Measurements from ENCODE around the gene ANP32B. TPM values are rescaled to one million over a fixed set of nuclear protein-coding genes. Genes with fewer than 3 reads are reported as not detected.

Gene ANP32B
- total RNA-seq, 2 experiments from 2014 or later, result 295 to 296 TPM

- Mint-ChIP-seq H3K4me1 (peaks cover 32% of the 10 kb centered on the region), H3K27ac (peak overlapping the region; percentile 75), H3K4me3 (peak overlapping the region; percentile 12), H3K36me3 (peaks cover 33% of the 10 kb centered on the region), H3K9me3 (peaks cover 3% of the 10 kb centered on the region), H3K27me3 (no peaks in the 10 kb centered on the region)
- POLR2A ChIA-PET, result interaction anchor here (0.6 to 1.0 kb wide), 2 partner anchors 126 to 1775 kb away, joined by 3 read pairs; no protein-coding TSS in a partner anchor
- ATAC-seq (ENCODE audit: low read depth), result no peak
- no peak for DNase-seq
These were observed 66.3 kb downstream of the ANP32B start for GRCh38 chr9:98049288-98050072.

DNA sequence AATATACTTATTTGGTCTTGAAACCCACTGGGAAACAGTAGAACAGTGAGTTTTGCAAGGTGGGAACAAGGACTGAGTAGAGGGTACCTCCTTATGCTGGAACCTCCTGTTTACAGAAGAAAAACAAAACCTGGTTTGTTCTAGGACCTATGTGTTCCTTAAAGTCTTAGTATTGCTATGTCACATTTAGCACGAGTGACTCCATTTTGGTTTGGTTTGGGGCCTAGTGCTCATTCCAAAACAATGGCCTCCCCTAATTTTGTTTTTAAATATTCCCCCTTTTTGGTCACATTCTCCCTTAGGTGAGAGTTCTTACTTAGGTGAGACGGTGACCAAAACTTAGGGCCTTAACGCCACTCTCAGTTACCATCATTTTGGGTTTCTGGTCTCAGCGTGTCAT, 67.2 kb downstream of the ANP32B start:
- H3K4me3 Mint-ChIP-seq, result no peak overlapping the region
- POLR2A ChIA-PET, result no interaction called here
- no peaks in the 10 kb centered on the region for H3K27me3 Mint-ChIP-seq
- no peaks in the 10 kb centered on the region for H3K9me3 Mint-ChIP-seq
- H3K27ac Mint-ChIP-seq, result no peak overlapping the region
- H3K36me3 Mint-ChIP-seq, result peaks cover 30% of the 10 kb centered on the region
- H3K4me1 Mint-ChIP-seq, result peaks cover 25% of the 10 kb centered on the region
- ATAC-seq (ENCODE audit: low read depth) (no peak), DNase-seq (no peak)

GRCh38 chr9:98054376-98054951, 71.3 kb downstream of the ANP32B start:
- H3K36me3 Mint-ChIP-seq, result peaks cover 19% of the 10 kb centered on the region
- POLR2A ChIA-PET, result interaction anchor here (0.8 to 4.3 kb wide), 3 partner anchors 8 to 132 kb away, joined by 3 to 42 read pairs (median 3); partner anchors contain the start of gene TRMO
- no peak overlapping the region for H3K27ac Mint-ChIP-seq
- no peak overlapping the region for H3K4me3 Mint-ChIP-seq
- no peak for ATAC-seq (ENCODE audit: low read depth)
- DNase-seq, result no peak
- H3K9me3 Mint-ChIP-seq, result no peaks in the 10 kb centered on the region
- peaks cover 22% of the 10 kb centered on the region for H3K4me1 Mint-ChIP-seq
- H3K27me3 Mint-ChIP-seq, result no peaks in the 10 kb centered on the region

GRCh38 chr9:98056269-98057137, 73.4 kb downstream of the ANP32B start, which contains the start of gene NANS:
TSS of gene NANS (plus strand) at chr9:98056732. CDS start at chr9:98056809, 77 bp downstream.
- Mint-ChIP-seq H3K4me1 (peaks cover 20% of the 10 kb centered on the region), H3K27me3 (no peaks in the 10 kb centered on the region), H3K27ac (peak within 1 kb of the TSS; percentile 94), H3K36me3 (peaks cover 16% of the 10 kb centered on the region), H3K9me3 (no peaks in the 10 kb centered on the region), H3K4me3 (peak within 1 kb of the TSS; percentile 94)
- DNase-seq (peak; percentile 94), ATAC-seq (ENCODE audit: low read depth) (peak; percentile 94)
- POLR2A ChIA-PET, result interaction anchor here (0.6 to 4.3 kb wide), 17 partner anchors 10 to 423 kb away, joined by 3 to 42 read pairs (median 5); partner anchors contain the start of genes ANP32B, CORO2A, NCBP1 and TBC1D2

GRCh38 chr9:98057138-98057799, 74.1 kb downstream of the ANP32B start:
- DNase-seq (no peak), ATAC-seq (ENCODE audit: low read depth) (no peak)
- Mint-ChIP-seq H3K36me3 (peaks cover 12% of the 10 kb centered on the region), H3K27ac (peak overlapping the region; percentile 92), H3K9me3 (no peaks in the 10 kb centered on the region), H3K4me1 (peaks cover 15% of the 10 kb centered on the region), H3K4me3 (peak overlapping the region; percentile 94), H3K27me3 (no peaks in the 10 kb centered on the region)
- POLR2A ChIA-PET, result interaction anchor here (1.0 to 4.3 kb wide), 15 partner anchors 11 to 199 kb away, joined by 3 to 42 read pairs (median 9); partner anchors contain the start of genes ANP32B, CORO2A, TBC1D2 and TRIM14

GRCh38 chr9:98062161-98062560, 79.0 kb downstream of the ANP32B start:
- Mint-ChIP-seq H3K36me3 (peaks cover 21% of the 10 kb centered on the region), H3K9me3 (no peaks in the 10 kb centered on the region), H3K4me1 (peaks cover 18% of the 10 kb centered on the region), H3K4me3 (no peak overlapping the region), H3K27ac (no peak overlapping the region), H3K27me3 (no peaks in the 10 kb centered on the region)
- POLR2A ChIA-PET, result interaction anchor here (0.7 kb wide), 1 partner anchor 76 kb away, joined by 3 read pairs; no protein-coding TSS in a partner anchor
- ATAC-seq (ENCODE audit: low read depth), result no peak
- DNase-seq, result no peak

DNA sequence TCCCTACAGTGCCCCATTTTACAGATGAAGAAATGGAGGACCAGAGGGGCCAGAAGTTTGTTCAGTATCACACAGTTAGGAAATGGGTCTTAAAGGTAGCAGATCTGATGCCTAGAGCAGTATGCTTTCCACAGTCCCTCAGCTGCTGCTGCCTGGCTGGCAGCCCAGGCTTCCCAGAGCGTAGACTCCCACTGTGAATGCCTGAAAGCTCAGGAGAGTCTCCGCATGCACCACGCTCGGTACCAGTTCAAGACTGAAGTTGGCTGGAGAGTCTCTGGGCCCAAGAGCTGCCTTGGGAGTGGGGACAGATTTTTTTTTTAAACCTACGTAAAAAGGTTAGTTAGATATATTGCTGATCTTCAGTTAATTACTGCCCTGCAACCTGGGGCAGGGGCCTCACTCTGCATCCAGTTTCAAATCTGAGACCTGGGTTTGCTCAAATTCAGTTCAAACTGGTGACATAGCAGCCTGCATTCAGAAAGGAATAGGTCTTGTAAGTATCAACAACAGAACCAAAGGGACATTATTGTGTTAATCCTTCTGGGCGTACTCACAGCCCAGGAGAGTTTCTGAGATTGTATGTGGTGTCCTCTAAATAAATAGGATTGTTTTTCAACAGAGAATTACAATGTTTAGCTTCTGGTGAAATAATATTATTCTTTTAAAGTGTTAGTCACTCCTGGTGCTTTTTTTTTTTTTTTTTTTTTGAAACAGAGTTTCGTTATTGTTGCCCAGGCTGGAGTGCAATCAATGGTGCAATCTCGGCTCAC, 81.7 kb downstream of the ANP32B start:
- Mint-ChIP-seq H3K4me1 (peaks cover 18% of the 10 kb centered on the region), H3K27ac (no peak overlapping the region), H3K4me3 (no peak overlapping the region), H3K9me3 (no peaks in the 10 kb centered on the region), H3K36me3 (peaks cover 27% of the 10 kb centered on the region), H3K27me3 (no peaks in the 10 kb centered on the region)
- no peak for DNase-seq
- POLR2A ChIA-PET, result no interaction called here
- no peak for ATAC-seq (ENCODE audit: low read depth)

Other genes with a start within 250 kb of the ANP32B start
- gene FOXE1, start 130.1 kb upstream of the ANP32B start, total RNA-seq, result under 1 TPM in 1 of 2 experiments, not detected in 1; 0.09 TPM
- gene TRMO, start 60.8 kb upstream of the ANP32B start, total RNA-seq, result 10 to 100 TPM; 25.6 to 27.6 TPM
- 1 to 10 TPM in 1 of 2 experiments, under 1 TPM in 1; 0.47 to 1.1 TPM for gene HEMGN, start 45.2 kb upstream of the ANP32B start, total RNA-seq
- gene NANS, start 73.4 kb downstream of the ANP32B start, total RNA-seq, result 10 to 100 TPM; 30.0 to 31.1 TPM
- gene TRIM14, start 135.9 kb downstream of the ANP32B start, total RNA-seq, result 100 to 1,000 TPM in 1 of 2 experiments, 10 to 100 TPM in 1; 99.0 to 108 TPM
- gene CORO2A, start 209.3 kb downstream of the ANP32B start, total RNA-seq, result 10 to 100 TPM; 11.7 to 12.0 TPM